Subcutaneous adipose tissue (tissue), 4 donors: ENCODE results near the gene PIK3C2G. TPM values are rescaled to one million over a fixed set of nuclear protein-coding genes. Genes with fewer than 3 reads are reported as not detected.

ENCODE experiments used
- total RNA-seq, 4 donors: library from RNA; depleted of rRNA; stranded (reverse); fragments of >200 nt; gene quantifications; one replicate each; pipeline ENCODE4 v1.1.0, GENCODE V29; 2016
- TF ChIP-seq, protein P1 (sequence below): fragments of 450-650 bp; IDR thresholded peaks from one replicate; pipeline ENCODE4 v1.5.1; 2016; ENCODE audit warnings: low read depth, mild to moderate bottlenecking, control low read depth, antibody characterized with exemption, moderate library complexity

PIK3C2G gene
- total RNA-seq, 4 donors from 2014 or later: 0.19 to 0.22 TPM; not detected in 2

GRCh38 chr12:18551701-18552100 lies 290.4 kb downstream of the PIK3C2G start:
- TF ChIP-seq, protein P1, sequence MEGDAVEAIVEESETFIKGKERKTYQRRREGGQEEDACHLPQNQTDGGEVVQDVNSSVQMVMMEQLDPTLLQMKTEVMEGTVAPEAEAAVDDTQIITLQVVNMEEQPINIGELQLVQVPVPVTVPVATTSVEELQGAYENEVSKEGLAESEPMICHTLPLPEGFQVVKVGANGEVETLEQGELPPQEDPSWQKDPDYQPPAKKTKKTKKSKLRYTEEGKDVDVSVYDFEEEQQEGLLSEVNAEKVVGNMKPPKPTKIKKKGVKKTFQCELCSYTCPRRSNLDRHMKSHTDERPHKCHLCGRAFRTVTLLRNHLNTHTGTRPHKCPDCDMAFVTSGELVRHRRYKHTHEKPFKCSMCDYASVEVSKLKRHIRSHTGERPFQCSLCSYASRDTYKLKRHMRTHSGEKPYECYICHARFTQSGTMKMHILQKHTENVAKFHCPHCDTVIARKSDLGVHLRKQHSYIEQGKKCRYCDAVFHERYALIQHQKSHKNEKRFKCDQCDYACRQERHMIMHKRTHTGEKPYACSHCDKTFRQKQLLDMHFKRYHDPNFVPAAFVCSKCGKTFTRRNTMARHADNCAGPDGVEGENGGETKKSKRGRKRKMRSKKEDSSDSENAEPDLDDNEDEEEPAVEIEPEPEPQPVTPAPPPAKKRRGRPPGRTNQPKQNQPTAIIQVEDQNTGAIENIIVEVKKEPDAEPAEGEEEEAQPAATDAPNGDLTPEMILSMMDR: no peak

GRCh38 chr12:18552829-18553228 lies 291.5 kb downstream of the PIK3C2G start:
- TF ChIP-seq, protein P1: no peak

DNA sequence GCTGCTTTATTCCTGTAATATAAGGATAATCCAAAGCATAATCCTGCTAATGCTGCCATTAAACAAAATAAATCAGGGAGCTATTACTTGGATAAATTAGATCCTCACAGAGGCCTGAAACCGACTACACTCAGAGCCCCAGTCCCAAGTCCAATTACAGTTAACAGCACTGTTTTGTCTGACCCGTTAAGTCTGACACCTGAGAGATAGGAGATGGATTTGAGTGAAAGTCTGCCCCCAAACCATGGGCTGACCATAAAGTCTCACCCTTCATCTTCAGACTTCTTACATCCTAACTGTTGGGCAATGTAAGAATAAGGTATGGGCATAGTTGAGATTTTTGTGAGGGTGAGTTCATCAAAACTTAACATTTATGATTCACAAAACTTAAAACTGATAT lies 294.8 kb downstream of the PIK3C2G start:
- TF ChIP-seq, protein P1: no peak

DNA sequence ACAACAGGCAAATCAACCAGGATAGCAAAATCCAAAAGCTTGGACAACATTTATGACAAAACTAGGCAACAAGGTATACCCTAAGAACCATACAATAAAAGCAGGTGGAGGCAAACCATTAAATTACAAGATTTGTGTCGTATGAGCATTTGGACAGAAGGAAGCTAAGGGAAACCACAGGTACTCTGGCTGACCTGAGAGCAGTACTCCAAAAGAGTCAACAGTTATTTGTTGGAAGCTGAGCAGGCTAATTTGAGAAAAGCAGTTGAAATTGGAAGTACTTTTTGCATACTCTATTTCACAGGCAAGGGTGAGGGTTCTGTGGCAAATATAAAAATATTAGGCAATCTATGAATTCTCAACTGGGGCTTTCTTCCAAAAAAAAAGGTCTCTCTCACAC lies 297.9 kb downstream of the PIK3C2G start:
- TF ChIP-seq, protein P1: no peak

DNA sequence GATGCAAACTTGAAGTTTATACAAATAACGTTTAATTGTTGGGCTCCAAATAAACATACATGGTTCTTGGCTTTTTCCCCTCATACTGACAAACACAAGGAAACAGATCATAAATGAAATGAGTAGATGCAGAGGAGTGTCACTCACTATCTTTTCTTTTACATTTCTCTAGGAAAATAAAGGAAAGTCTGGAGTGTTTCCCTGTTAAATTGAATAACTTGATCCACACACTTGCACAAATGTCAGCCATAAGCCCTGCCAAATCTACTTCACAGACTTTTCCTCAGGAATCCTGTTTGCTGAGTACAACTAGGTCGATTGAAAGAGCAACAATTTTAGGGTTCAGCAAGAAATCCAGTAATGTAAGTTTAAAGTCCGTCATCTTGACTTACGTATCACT lies 301.2 kb downstream of the PIK3C2G start:
- TF ChIP-seq, protein P1: no peak

GRCh38 chr12:18564306-18564705 lies 303.0 kb downstream of the PIK3C2G start:
- TF ChIP-seq, protein P1: no peak

DNA sequence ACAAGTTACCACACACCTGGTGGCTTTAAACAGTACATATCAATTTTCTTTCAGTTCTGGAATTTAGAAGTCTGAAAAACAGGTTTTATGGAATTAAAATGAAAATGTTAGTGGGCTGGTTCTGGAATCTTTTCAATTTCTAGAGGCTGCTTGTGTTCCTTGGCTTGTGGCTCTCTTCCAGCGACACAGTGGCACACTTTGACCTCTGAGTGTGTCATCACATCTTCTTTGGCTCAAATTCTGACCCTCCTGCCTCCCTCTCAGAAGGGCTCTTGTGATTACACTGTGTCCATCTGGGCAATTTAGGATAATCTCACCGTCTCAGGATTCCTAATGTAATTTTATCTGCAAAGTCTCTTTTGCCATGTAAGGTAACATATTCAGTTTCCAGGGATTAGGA lies 306.5 kb downstream of the PIK3C2G start:
- TF ChIP-seq, protein P1: no peak
